Epithelial cell of alveolus of lung (primary cell): Measurements from ENCODE around the gene DDOST. TPM values are rescaled to one million over a fixed set of nuclear protein-coding genes. Genes with fewer than 3 reads are reported as not detected.

Experiments used
- total RNA-seq: library from RNA; depleted of rRNA; stranded (reverse); fragments of >200 nt; gene quantifications from 2 replicates; pipeline ENCODE4 v1.2.1, GENCODE V29; 2015

The DDOST gene
- 391 and 455 TPM in 2 replicates for total RNA-seq

DNA sequence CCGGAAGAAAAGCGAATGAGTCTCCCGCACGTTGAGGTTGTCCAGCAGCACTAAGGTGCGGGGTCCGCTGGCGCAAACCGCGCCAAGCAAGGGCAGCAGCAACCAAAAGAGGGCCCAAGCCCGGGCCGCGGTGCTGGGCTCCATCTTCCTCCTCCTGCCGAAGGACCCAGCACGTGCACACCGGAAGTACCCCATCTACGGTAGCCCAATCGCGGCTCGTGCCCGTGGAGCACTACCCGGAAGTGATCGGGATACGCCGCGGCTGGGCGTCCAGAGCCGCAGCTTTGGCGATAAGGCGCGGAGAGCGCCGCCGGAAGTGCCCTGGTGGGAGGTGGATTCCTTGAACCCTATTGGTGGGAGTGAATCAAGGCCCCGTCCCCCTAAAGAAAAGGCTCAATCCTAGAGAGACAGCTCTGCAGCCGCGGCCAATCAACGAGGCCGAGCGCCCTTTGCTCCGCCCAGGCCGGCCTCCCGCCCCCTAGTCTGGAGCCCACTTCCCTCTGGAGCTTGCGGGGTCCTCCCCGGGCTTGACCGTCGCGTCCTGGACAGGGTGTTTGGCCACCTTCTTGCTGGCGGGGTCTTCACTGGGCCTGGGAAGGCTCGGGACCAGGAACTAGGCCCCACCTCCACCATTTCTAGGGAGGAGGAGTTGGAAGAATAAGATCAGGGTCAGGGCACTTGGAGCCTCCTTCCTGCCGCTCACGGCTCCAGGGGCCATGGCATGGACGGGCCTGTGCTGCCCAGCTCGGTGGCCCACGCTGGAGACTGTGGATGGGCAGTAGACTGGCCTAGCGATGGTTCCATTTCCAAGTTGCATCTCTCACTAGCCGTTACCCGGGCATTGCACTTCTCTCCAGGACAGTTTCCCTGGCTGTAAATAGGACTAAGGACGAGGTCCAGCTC is at the start of gene DDOST:
Gene DDOST, minus strand, starts transcription at position 163 of the 903 bp plus-strand sequence. Its CDS starts 19 bp downstream, at position 144.

GRCh38 chr1:20633190-20634064 is 27.7 kb downstream of the DDOST start, which contains the start of gene PINK1:
Gene PINK1, plus strand, starts transcription at chr1:20633458. Its CDS starts 91 bp downstream, at chr1:20633549.

Other genes with a start within 250 kb of the DDOST start
- 23.3 and 72.7 TPM in 2 replicates for gene CAMK2N1, start 175.2 kb downstream of the DDOST start, total RNA-seq
- gene MUL1, start 153.2 kb downstream of the DDOST start, total RNA-seq = 32.7 and 37.0 TPM in 2 replicates
- gene FAM43B, start 108.8 kb downstream of the DDOST start, total RNA-seq = 0.32 and 0.39 TPM in 2 replicates
- gene CDA, start 72.3 kb downstream of the DDOST start, total RNA-seq = 1.9 and 7.1 TPM in 2 replicates
- 50.4 and 53.9 TPM in 2 replicates for gene PINK1, start 27.9 kb downstream of the DDOST start, total RNA-seq
- 0.39 and 0.56 TPM in 2 replicates for gene KIF17, start 56.6 kb upstream of the DDOST start, total RNA-seq
- gene SH2D5, start 71.3 kb upstream of the DDOST start, total RNA-seq = 0.56 and 1.0 TPM in 2 replicates
- gene HP1BP3, start 125.9 kb upstream of the DDOST start, total RNA-seq = 91.5 and 153 TPM in 2 replicates